Stimulated activated CD8-positive, alpha-beta memory T cell treated with anti-CD3 and anti-CD28 coated beads, Interleukin-2, amount 100 ng/mL, for 48 hours (primary cell): ENCODE measurements around the gene NEK10.
"Not testable (repeated sequence)": the region's sequence is repeated elsewhere in the genome, so short reads cannot be mapped to it uniquely, and the experiment has no call there.

ENCODE experiments used
- DNase-seq, 2 donors: peaks; one replicate each; pipeline ENCODE4 v3.0.0-alpha.2; 2020; ENCODE audit warnings: low read depth in 2 of 2

The NEK10 gene

GRCh38 chr3:27352047-27352446, 17.1 kb downstream of the NEK10 start:
- no peak for DNase-seq

GRCh38 chr3:27349832-27350231, 19.4 kb downstream of the NEK10 start:
- no peak for DNase-seq

- no peak for DNase-seq
These were observed 23.0 kb downstream of the NEK10 start for GRCh38 chr3:27345959-27346865.

- no peak for DNase-seq
These were observed 23.7 kb downstream of the NEK10 start for GRCh38 chr3:27345493-27345892.

- no peak for DNase-seq
These were observed 24.1 kb downstream of the NEK10 start for GRCh38 chr3:27345045-27345444.

GRCh38 chr3:27344192-27344591, 25.0 kb downstream of the NEK10 start:
- DNase-seq = no peak

GRCh38 chr3:27342267-27342666, 26.9 kb downstream of the NEK10 start:
- DNase-seq = no peak

- no peak for DNase-seq
These were observed 28.6 kb downstream of the NEK10 start for GRCh38 chr3:27340534-27340933.

- no peak for DNase-seq
These were observed 33.6 kb downstream of the NEK10 start for GRCh38 chr3:27335571-27335970.

GRCh38 chr3:27333843-27334242, 35.3 kb downstream of the NEK10 start:
- no peak for DNase-seq

- DNase-seq = not testable (repeated sequence)
These were observed 40.0 kb downstream of the NEK10 start for GRCh38 chr3:27328982-27329762.

- no peak for DNase-seq
These were observed 42.3 kb downstream of the NEK10 start for GRCh38 chr3:27326629-27327545.

- DNase-seq = no peak
These were observed 43.0 kb downstream of the NEK10 start for GRCh38 chr3:27326202-27326601.

GRCh38 chr3:27325419-27325818, 43.8 kb downstream of the NEK10 start:
- no peak for DNase-seq

- DNase-seq = no peak
These were observed 44.5 kb downstream of the NEK10 start for GRCh38 chr3:27324686-27325085.

- DNase-seq = no peak
These were observed 46.1 kb downstream of the NEK10 start for GRCh38 chr3:27323087-27323570.

- DNase-seq = no peak
These were observed 46.5 kb downstream of the NEK10 start for GRCh38 chr3:27322634-27323033.

GRCh38 chr3:27319847-27320526, 49.2 kb downstream of the NEK10 start:
- DNase-seq = no peak

GRCh38 chr3:27319304-27319703, 49.9 kb downstream of the NEK10 start:
- DNase-seq = no peak

- no peak for DNase-seq
These were observed 52.1 kb downstream of the NEK10 start for GRCh38 chr3:27317096-27317495.

GRCh38 chr3:27315003-27315402, 54.2 kb downstream of the NEK10 start:
- DNase-seq = no peak
